Naive thymus-derived CD4-positive, alpha-beta T cell (primary cell): ENCODE measurements around the gene KANK3. TPM values are rescaled to one million over a fixed set of nuclear protein-coding genes. Genes with fewer than 3 reads are reported as not detected.
A peak's percentile ranks its signal among the peaks of the same experiment; 100 is the strongest.

ENCODE experiments used
- ATAC-seq: fragments of 150-1000 bp; cut with Tn5 transposase; 2 replicates; pipeline ENCODE4 v1.10.0; 2021; ENCODE audit warnings: mild to moderate bottlenecking, moderate library complexity
- CTCF ChIA-PET: fragments of 350-600 bp; sonication (Branson Sonifier 250); formaldehyde crosslinking; loops from one replicate; lab custom pipeline; 2021; ENCODE audit warnings: antibody characterized with exemption; lab: Charles Lee
- POLR2A ChIA-PET: fragments of 350-600 bp; sonication (Branson Sonifier 250); formaldehyde crosslinking; loops from one replicate; lab custom pipeline; 2021; ENCODE audit warnings: antibody characterized with exemption, inconsistent platforms; lab: Charles Lee
- DNase-seq, 9 donors: peaks; one replicate each; pipeline versions ENCODE4 v3.0.0 to v3.0.0-alpha.2; 2020 to 2022; ENCODE audit warnings: mixed read lengths in 1 of 9
- H3K27ac ChIP-seq: one replicate; pipeline ENCODE4 v1.7.0; 2013; ENCODE audit warnings: mild to moderate bottlenecking, low read depth, low read length, moderate library complexity
- H3K27me3 ChIP-seq, 2 donors: one replicate each; pipeline ENCODE4 v1.7.0; 2013; ENCODE audit warnings: low read length in 2 of 2, mild to moderate bottlenecking in 2 of 2, moderate library complexity in 2 of 2; ENCODE audit not compliant: control insufficient read depth in 2 of 2, insufficient read depth in 2 of 2
- H3K36me3 ChIP-seq, 3 experiments: 1 replicate in 2 of 3; 2 replicates in 1 of 3; pipeline ENCODE4 v1.7.0; 2013; ENCODE audit warnings: low read length in 3 of 3, mild to moderate bottlenecking in 3 of 3, moderate library complexity in 1 of 3; ENCODE audit not compliant: insufficient read depth in 3 of 3, control insufficient read depth in 2 of 3
- H3K4me1 ChIP-seq, 2 donors: one replicate each; pipeline ENCODE4 v1.7.0; 2013; ENCODE audit warnings: low read length in 2 of 2, mild to moderate bottlenecking in 2 of 2, moderate library complexity in 1 of 2; ENCODE audit not compliant: control insufficient read depth in 2 of 2, insufficient read depth in 2 of 2
- H3K4me3 ChIP-seq: 2 replicates; pipeline ENCODE4 v1.7.0; 2013; ENCODE audit warnings: mild to moderate bottlenecking, low read length
- H3K9me3 ChIP-seq, 3 experiments: 1 replicate in 2 of 3; 2 replicates in 1 of 3; pipeline ENCODE4 v1.7.0; 2013; ENCODE audit warnings: low read length in 3 of 3; ENCODE audit not compliant: control insufficient read depth in 2 of 3
- H3K27ac Mint-ChIP-seq, 9 donors: one replicate each; pipeline ENCODE4 v1.8.0; 2020 to 2022; ENCODE audit warnings: mixed read lengths in 9 of 9, mild to moderate bottlenecking in 8 of 9, moderate library complexity in 5 of 9, inconsistent platforms in 2 of 9
- H3K27me3 Mint-ChIP-seq, 5 donors: one replicate each; pipeline ENCODE4 v1.8.0; 2021 to 2022; ENCODE audit warnings: mixed read lengths in 5 of 5, mild to moderate bottlenecking in 1 of 5
- H3K36me3 Mint-ChIP-seq, 5 donors: one replicate each; pipeline ENCODE4 v1.8.0; 2020 to 2022; ENCODE audit warnings: mixed read lengths in 5 of 5, mild to moderate bottlenecking in 3 of 5, inconsistent platforms in 1 of 5
- H3K4me1 Mint-ChIP-seq, 7 donors: one replicate each; pipeline ENCODE4 v1.8.0; 2020 to 2022; ENCODE audit warnings: mixed read lengths in 7 of 7, mild to moderate bottlenecking in 3 of 7, inconsistent platforms in 1 of 7
- H3K4me3 Mint-ChIP-seq, 10 donors: one replicate each; pipeline ENCODE4 v1.8.0; 2020 to 2022; ENCODE audit warnings: mild to moderate bottlenecking in 10 of 10, mixed read lengths in 10 of 10, moderate library complexity in 6 of 10, inconsistent platforms in 2 of 10
- H3K9me3 Mint-ChIP-seq, 11 donors: one replicate each; pipeline ENCODE4 v1.8.0; 2020 to 2022; ENCODE audit warnings: mixed read lengths in 11 of 11, mild to moderate bottlenecking in 4 of 11, inconsistent platforms in 1 of 11, moderate library complexity in 1 of 11
- intact Hi-C, 2 donors: fragments of 100-400 bp; cut with micrococcal nuclease; formaldehyde crosslinking; loops; one replicate each; pipeline ENCODE4 v1.15.1; 2023
- polyA plus RNA-seq, 2 donors: library from polyadenylated mRNA; unstranded; fragments of 300-500 nt; fragmentation: Illumina TruSeq; gene quantifications; one replicate each; pipeline ENCODE4 v1.2.3, GENCODE V29; 2021
- total RNA-seq, 6 experiments: library from RNA in 5 of 6; stranded (reverse) in 5 of 6; gene quantifications; 1 replicate in 5 of 6; 2 replicates in 1 of 6; pipeline ENCODE4 v1.2.3 and lab custom pipeline; 2021 to 2026

Gene KANK3
- total and polyA plus RNA-seq, 7 experiments from 2014 or later = 0.52 to 4.4 (median 1.7) TPM

- POLR2A ChIA-PET = no interaction called here
- no peak overlapping the region for H3K27ac Mint-ChIP-seq
- intact Hi-C loops = no loop called here
Measured at GRCh38 chr19:8371011-8371804, 28.1 kb upstream of the KANK3 start.

GRCh38 chr19:8370176-8371010 is 27.3 kb upstream of the KANK3 start:
- Histone ChIP-seq H3K4me1 (no peaks in the 10 kb centered on the region), H3K27me3 (no peaks in the 10 kb centered on the region), H3K27ac (no peak overlapping the region), H3K36me3 (peaks cover 0 to 4% (median 0%) of the 10 kb centered on the region in 3 experiments), H3K4me3 (no peak overlapping the region), H3K9me3 (no peaks in the 10 kb centered on the region)
- POLR2A ChIA-PET = no interaction called here
- no peak for ATAC-seq
- Mint-ChIP-seq H3K9me3 (no peaks in the 10 kb centered on the region), H3K4me1 (peaks cover 0 to 7% (median 4%) of the 10 kb centered on the region in 7 donors), H3K4me3 (no peak overlapping the region), H3K27me3 (peaks cover 23 to 33% (median 28%) of the 10 kb centered on the region in 5 donors), H3K36me3 (peaks cover 0 to 8% (median 2%) of the 10 kb centered on the region in 5 donors), H3K27ac (no peak overlapping the region)
- CTCF ChIA-PET = interaction anchor here (0.6 kb wide), 2 partner anchors 209 to 279 kb away, joined by 3 to 5 read pairs; no protein-coding TSS in a partner anchor
- intact Hi-C loops = no loop called here
- no peak for DNase-seq

More at GRCh38 chr19:8371011-8371804, 28.1 kb upstream of the KANK3 start:
- ATAC-seq (no peak), DNase-seq (no peak)
- Mint-ChIP-seq H3K9me3 (no peaks in the 10 kb centered on the region), H3K27me3 (peaks cover 15 to 27% (median 21%) of the 10 kb centered on the region in 5 donors), H3K4me3 (no peak overlapping the region), H3K4me1 (peaks cover 0 to 7% (median 4%) of the 10 kb centered on the region in 7 donors), H3K36me3 (peaks cover 0 to 8% (median 2%) of the 10 kb centered on the region in 5 donors)
- Histone ChIP-seq H3K9me3 (no peaks in the 10 kb centered on the region), H3K4me3 (no peak overlapping the region), H3K27me3 (no peaks in the 10 kb centered on the region), H3K27ac (no peak overlapping the region), H3K4me1 (no peaks in the 10 kb centered on the region), H3K36me3 (peaks cover 0 to 4% (median 0%) of the 10 kb centered on the region in 3 experiments)
- CTCF ChIA-PET = no interaction called here

- intact Hi-C loops = no loop called here
- H3K27ac Mint-ChIP-seq = no peak overlapping the region
- ChIA-PET POLR2A (no interaction called here), CTCF (interaction anchor here (0.6 kb wide), 1 partner anchor 10 kb away, joined by 3 read pairs; no protein-coding TSS in a partner anchor)
- H3K4me1 ChIP-seq = no peaks in the 10 kb centered on the region
- H3K4me1 Mint-ChIP-seq = peaks cover 7 to 18% (median 11%) of the 10 kb centered on the region in 7 donors
- peaks cover 0 to 6% (median 2%) of the 10 kb centered on the region in 5 donors for H3K36me3 Mint-ChIP-seq
- H3K4me3 Mint-ChIP-seq = no peak overlapping the region
- H3K36me3 ChIP-seq = no peaks in the 10 kb centered on the region
- H3K9me3 Mint-ChIP-seq = no peaks in the 10 kb centered on the region
- H3K27me3 ChIP-seq = peaks cover 0 to 4% of the 10 kb centered on the region in 2 donors
- peaks cover 29 to 45% (median 34%) of the 10 kb centered on the region in 5 donors for H3K27me3 Mint-ChIP-seq
- no peak for DNase-seq
- H3K27ac ChIP-seq = no peak overlapping the region
- no peak overlapping the region for H3K4me3 ChIP-seq
- ATAC-seq = no peak
- H3K9me3 ChIP-seq = no peaks in the 10 kb centered on the region
Measured at GRCh38 chr19:8367327-8368001, 24.4 kb upstream of the KANK3 start.

- no peaks in the 10 kb centered on the region for H3K9me3 Mint-ChIP-seq
- POLR2A ChIA-PET = no interaction called here
- intact Hi-C loops = no loop called here
- no peak overlapping the region for H3K4me3 Mint-ChIP-seq
- peaks cover 0 to 6% (median 2%) of the 10 kb centered on the region in 5 donors for H3K36me3 Mint-ChIP-seq
- Histone ChIP-seq H3K27ac (no peak overlapping the region), H3K4me3 (no peak overlapping the region), H3K4me1 (no peaks in the 10 kb centered on the region), H3K36me3 (no peaks in the 10 kb centered on the region), H3K27me3 (peaks cover 0 to 4% of the 10 kb centered on the region in 2 donors), H3K9me3 (no peaks in the 10 kb centered on the region)
- peaks cover 7 to 18% (median 12%) of the 10 kb centered on the region in 7 donors for H3K4me1 Mint-ChIP-seq
- no peak overlapping the region for H3K27ac Mint-ChIP-seq
- ATAC-seq (no peak), DNase-seq (no peak)
- CTCF ChIA-PET = interaction anchor here (0.5 kb wide), 1 partner anchor 30 kb away, joined by 4 read pairs; no protein-coding TSS in a partner anchor
- H3K27me3 Mint-ChIP-seq = peaks cover 29 to 45% (median 35%) of the 10 kb centered on the region in 5 donors
Measured at GRCh38 chr19:8366961-8367326, 23.9 kb upstream of the KANK3 start.

- H3K27me3 ChIP-seq = peaks cover 0 to 4% of the 10 kb centered on the region in 2 donors
- CTCF ChIA-PET = interaction anchor here (0.5 kb wide), 1 partner anchor 29 kb away, joined by 4 read pairs; no protein-coding TSS in a partner anchor
- peaks cover 0 to 6% (median 2%) of the 10 kb centered on the region in 5 donors for H3K36me3 Mint-ChIP-seq
- no peaks in the 10 kb centered on the region for H3K36me3 ChIP-seq
- peak overlapping the region in 1 of 10 donors; percentile 3 for H3K4me3 Mint-ChIP-seq
- H3K27ac Mint-ChIP-seq = no peak overlapping the region
- H3K4me1 Mint-ChIP-seq = peaks cover 7 to 21% (median 13%) of the 10 kb centered on the region in 7 donors
- H3K27me3 Mint-ChIP-seq = peaks cover 33 to 48% (median 38%) of the 10 kb centered on the region in 5 donors
- H3K4me1 ChIP-seq = no peaks in the 10 kb centered on the region
- H3K9me3 Mint-ChIP-seq = no peaks in the 10 kb centered on the region
- no peak overlapping the region for H3K27ac ChIP-seq
- H3K4me3 ChIP-seq = no peak overlapping the region
- no peak for ATAC-seq
- intact Hi-C loops = no loop called here
- no peaks in the 10 kb centered on the region for H3K9me3 ChIP-seq
- POLR2A ChIA-PET = no interaction called here
- no peak for DNase-seq
Measured at GRCh38 chr19:8366121-8366581, 23.1 kb upstream of the KANK3 start.
